ENCODE data around the gene F13A1. TPM values are rescaled to one million over a fixed set of nuclear protein-coding genes. Genes with fewer than 3 reads are reported as not detected.
A peak's percentile ranks its signal among the peaks of the same experiment; 100 is the strongest.

Gene F13A1
- total RNA-seq, 2 donors from 2014 or later, result 15.3 to 49.4 TPM

DNA sequence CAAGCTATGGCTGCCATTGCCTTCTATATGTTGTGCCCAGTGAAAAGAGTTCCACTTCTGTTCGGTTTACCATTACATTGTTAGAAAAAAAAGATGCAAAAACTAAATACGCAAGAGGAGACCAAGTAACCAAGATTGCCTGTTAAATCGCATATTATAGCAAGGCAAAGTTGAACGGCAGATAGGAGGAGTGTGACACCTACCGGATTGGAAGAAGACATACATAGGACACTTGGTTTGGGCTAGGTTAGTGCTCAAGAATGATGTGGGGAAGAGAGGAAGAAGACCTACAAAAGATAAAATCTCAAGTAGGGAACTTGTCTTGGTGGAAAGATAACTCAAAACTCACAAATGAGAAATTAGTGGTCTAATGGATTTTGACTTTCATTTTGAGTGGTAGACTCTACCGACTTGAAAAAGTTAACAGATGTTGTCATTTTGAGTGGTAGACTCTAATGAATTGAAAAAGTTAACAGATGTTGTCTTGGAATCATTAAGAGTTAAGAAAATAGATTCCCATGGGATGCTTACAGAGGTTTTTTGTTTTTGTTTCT is 95.5 kb downstream of the F13A1 start:
- H3K9me3 ChIP-seq, result no peaks in the 10 kb centered on the region
- DNase-seq, result no peak
- intact Hi-C loops (cut with DNase I), result loop anchor here (5.0 kb wide), 1 partner anchor 92 kb away; no protein-coding TSS in a partner anchor
- no peaks in the 10 kb centered on the region for H3K36me3 ChIP-seq
- TF ChIP-seq, protein P1, sequence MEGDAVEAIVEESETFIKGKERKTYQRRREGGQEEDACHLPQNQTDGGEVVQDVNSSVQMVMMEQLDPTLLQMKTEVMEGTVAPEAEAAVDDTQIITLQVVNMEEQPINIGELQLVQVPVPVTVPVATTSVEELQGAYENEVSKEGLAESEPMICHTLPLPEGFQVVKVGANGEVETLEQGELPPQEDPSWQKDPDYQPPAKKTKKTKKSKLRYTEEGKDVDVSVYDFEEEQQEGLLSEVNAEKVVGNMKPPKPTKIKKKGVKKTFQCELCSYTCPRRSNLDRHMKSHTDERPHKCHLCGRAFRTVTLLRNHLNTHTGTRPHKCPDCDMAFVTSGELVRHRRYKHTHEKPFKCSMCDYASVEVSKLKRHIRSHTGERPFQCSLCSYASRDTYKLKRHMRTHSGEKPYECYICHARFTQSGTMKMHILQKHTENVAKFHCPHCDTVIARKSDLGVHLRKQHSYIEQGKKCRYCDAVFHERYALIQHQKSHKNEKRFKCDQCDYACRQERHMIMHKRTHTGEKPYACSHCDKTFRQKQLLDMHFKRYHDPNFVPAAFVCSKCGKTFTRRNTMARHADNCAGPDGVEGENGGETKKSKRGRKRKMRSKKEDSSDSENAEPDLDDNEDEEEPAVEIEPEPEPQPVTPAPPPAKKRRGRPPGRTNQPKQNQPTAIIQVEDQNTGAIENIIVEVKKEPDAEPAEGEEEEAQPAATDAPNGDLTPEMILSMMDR (IDR thresholded peaks at IDR 0.05), result no peak
- H3K4me3 ChIP-seq, result no peak overlapping the region
- no peaks in the 10 kb centered on the region for H3K27me3 ChIP-seq
- H3K9ac ChIP-seq (ENCODE audit: low read depth in 2 of 2, low read length in 2 of 2), result no peak overlapping the region
- H3K4me1 ChIP-seq, result peaks cover 5% of the 10 kb centered on the region
- no peak overlapping the region for H3K27ac ChIP-seq

GRCh38 chr6:6221787-6222535 is 98.5 kb downstream of the F13A1 start:
- peaks cover 5% of the 10 kb centered on the region for H3K4me1 ChIP-seq
- no peak overlapping the region for H3K9ac ChIP-seq (ENCODE audit: low read depth in 2 of 2, low read length in 2 of 2)
- no peaks in the 10 kb centered on the region for H3K36me3 ChIP-seq
- no peaks in the 10 kb centered on the region for H3K9me3 ChIP-seq
- no peak overlapping the region for H3K4me3 ChIP-seq
- no peaks in the 10 kb centered on the region for H3K27me3 ChIP-seq
- DNase-seq, result peak; percentile 50
- no peak overlapping the region for H3K27ac ChIP-seq
- intact Hi-C loops (cut with DNase I), result loop anchor here (5.0 kb wide), 1 partner anchor 95 kb away; no protein-coding TSS in a partner anchor
- TF ChIP-seq, protein P1 (IDR thresholded peaks at IDR 0.05), result peak; percentile 41

DNA sequence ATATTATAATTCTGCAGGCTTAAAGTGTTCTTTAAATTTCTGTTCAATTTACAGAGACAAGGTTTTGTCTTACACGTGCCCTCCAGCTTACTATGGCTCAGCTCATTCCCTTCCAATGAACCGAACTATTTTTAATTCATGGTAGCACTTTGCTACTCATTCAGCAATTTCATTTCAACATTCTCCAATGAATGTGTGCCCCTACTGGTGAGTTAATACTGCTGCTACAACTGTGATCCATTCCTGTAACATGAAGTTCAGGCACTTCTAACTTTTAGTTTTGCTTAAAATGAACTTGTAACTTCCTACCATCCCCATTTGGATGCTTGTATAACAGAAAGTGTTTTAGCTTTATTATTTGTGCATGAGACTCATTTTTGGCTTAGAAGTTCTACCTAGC is 99.7 kb downstream of the F13A1 start:
- Histone ChIP-seq H3K36me3 (no peaks in the 10 kb centered on the region), H3K27me3 (no peaks in the 10 kb centered on the region), H3K9me3 (no peaks in the 10 kb centered on the region), H3K9ac (ENCODE audit: low read depth in 2 of 2, low read length in 2 of 2) (no peak overlapping the region), H3K4me1 (no peaks in the 10 kb centered on the region), H3K4me3 (no peak overlapping the region), H3K27ac (no peak overlapping the region)
- DNase-seq, result no peak
- intact Hi-C loops (cut with DNase I), result loop anchor here (5.0 kb wide), 1 partner anchor 97 kb away; no protein-coding TSS in a partner anchor
- TF ChIP-seq, protein P1 (IDR thresholded peaks at IDR 0.05), result peak; percentile 13

- no peaks in the 10 kb centered on the region for H3K27me3 ChIP-seq
- no peak overlapping the region for H3K27ac ChIP-seq
- H3K4me3 ChIP-seq, result no peak overlapping the region
- intact Hi-C loops (cut with DNase I), result loop anchor here (5.0 kb wide), 1 partner anchor 98 kb away; no protein-coding TSS in a partner anchor
- H3K4me1 ChIP-seq, result no peaks in the 10 kb centered on the region
- no peak for DNase-seq
- H3K9me3 ChIP-seq, result no peaks in the 10 kb centered on the region
- TF ChIP-seq, protein P1 (IDR thresholded peaks at IDR 0.05), result no peak
- H3K36me3 ChIP-seq, result no peaks in the 10 kb centered on the region
- no peak overlapping the region for H3K9ac ChIP-seq (ENCODE audit: low read depth in 2 of 2, low read length in 2 of 2)
These were observed 100.7 kb downstream of the F13A1 start for GRCh38 chr6:6219716-6220115.

- H3K4me1 ChIP-seq, result no peaks in the 10 kb centered on the region
- intact Hi-C loops (cut with DNase I), result no loop called here
- no peak for DNase-seq
- no peaks in the 10 kb centered on the region for H3K36me3 ChIP-seq
- no peaks in the 10 kb centered on the region for H3K9me3 ChIP-seq
- no peak overlapping the region for H3K27ac ChIP-seq
- no peak overlapping the region for H3K4me3 ChIP-seq
- no peak overlapping the region for H3K9ac ChIP-seq (ENCODE audit: low read depth in 2 of 2, low read length in 2 of 2)
- TF ChIP-seq, protein P1 (IDR thresholded peaks at IDR 0.05), result no peak
- no peaks in the 10 kb centered on the region for H3K27me3 ChIP-seq
These were observed 101.7 kb downstream of the F13A1 start for GRCh38 chr6:6218759-6219085.
